T1000 (cell line): ENCODE data around the gene MDGA2.
A peak's percentile ranks its signal among the peaks of the same experiment; 100 is the strongest.

Experiments used
- DNase-seq: peaks from one replicate; lab custom pipeline; 2025; ENCODE audit warnings: mixed read lengths; lab: John Stamatoyannopoulos, UW

Gene MDGA2

DNA sequence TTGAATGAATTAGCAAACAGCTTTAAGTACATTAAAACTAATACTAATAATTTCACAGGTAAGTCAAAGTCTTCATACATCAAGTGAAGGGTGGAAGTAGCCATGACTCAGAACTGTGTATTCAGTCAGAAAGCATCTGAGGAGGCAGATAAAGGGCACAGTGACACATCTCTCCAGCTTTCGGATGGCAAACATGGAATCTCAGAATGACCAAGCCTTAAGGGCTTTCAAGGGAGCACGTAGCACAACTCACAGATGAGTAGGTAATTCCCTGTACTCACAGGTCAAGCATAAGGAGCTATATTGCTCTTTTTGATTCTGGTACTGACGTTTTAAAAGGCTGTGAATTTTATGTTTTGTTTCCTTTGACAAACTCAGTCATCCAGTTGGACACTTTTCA is 56.0 kb downstream of the MDGA2 start:
- peak; percentile 40 for DNase-seq

DNA sequence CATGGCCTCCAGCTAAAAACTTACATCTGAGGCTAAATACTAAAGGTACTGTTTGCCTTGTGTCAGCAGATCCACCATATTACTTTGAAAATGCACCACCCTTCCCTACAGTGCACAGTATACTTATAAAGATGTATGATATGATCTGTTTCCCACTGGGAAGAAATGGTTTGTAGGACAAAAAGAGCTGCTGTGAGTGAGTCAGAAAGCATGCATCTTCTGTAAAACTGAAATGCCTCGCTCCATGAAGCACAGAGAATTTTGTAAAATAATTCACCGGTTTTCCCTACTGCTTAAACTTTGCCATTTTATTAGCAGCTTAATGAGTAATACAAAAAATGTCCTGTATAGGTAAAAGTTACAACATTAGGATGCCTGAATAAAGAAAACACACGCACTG is 68.8 kb downstream of the MDGA2 start:
- peak; percentile 1 for DNase-seq

- no peak for DNase-seq
These were observed 78.5 kb downstream of the MDGA2 start for GRCh38 chr14:47596860-47597259.

GRCh38 chr14:47596232-47596631 is 79.2 kb downstream of the MDGA2 start:
- DNase-seq = no peak

- DNase-seq = no peak
These were observed 79.9 kb downstream of the MDGA2 start for GRCh38 chr14:47595552-47595951.

DNA sequence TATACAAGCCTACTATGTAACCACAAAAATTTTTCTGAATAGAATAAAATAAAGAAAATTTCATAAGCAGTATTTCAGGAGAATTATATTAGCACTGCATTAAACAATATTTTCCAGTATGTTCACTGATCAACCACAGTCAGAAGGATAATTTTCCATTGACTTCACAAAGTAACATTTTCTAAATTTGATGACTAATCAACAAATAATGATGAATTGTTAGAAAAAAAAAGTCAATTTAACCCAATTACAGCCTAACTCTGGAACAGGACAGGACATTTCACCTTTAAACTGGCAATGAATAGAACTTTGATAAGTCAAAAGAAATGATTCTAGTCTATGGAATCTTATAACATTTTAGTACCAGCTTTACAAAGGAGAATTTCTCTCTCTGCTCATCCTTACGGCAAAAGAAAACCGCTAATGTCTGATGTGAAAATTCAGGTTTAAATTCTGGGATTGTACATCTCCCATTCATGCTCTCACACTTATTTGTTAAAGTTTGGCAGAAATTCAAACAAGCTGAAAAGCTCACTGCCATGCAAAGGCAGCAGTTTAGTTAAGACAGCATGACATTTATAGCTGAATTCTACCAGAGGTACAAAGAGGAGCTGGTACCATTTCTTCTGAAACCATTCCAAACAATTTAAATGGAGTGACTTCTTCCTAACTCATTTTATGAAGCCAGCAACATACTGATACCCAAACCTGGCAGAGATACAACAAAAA is 84.5 kb downstream of the MDGA2 start:
- no peak for DNase-seq

DNA sequence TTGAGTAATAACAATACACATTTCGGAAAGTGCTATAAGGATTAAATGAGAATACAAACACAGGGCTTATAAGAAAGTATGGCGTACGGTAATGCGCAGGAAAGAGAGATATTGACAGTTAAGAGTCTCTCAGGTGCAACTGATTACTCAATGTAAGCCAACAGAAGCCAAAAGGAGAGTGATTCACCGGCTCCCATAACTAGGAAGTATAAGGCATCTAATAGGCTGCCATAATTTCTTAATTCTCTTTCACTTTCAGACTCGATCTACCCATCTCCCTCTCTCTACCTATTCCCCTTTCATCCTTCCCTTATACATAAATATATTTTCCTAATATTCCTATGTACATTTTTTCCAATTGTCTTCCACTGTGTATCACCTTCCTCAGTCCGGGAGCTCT is 90.0 kb downstream of the MDGA2 start:
- no peak for DNase-seq

DNA sequence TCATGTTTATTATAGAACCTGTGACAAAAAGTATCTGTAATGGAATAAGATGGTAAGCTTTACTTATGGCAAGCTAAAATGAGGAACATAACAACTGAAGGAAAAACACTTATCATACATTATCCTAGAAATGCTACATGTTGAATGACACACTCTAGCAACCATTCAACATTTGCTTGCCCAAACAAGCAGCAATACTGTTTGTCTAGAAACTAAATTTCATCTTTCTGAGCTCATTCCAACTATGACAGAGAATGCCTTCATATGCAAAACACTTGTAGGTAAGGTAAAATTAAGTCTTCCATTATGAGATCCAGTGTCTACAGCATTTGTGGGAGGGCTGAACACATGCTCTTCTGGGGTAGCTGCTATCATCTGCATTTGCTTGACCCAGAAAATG is 108.1 kb downstream of the MDGA2 start:
- DNase-seq = no peak

- DNase-seq = no peak
These were observed 117.5 kb downstream of the MDGA2 start for GRCh38 chr14:47557894-47558293.

GRCh38 chr14:47555333-47555732 is 120.1 kb downstream of the MDGA2 start:
- no peak for DNase-seq

DNA sequence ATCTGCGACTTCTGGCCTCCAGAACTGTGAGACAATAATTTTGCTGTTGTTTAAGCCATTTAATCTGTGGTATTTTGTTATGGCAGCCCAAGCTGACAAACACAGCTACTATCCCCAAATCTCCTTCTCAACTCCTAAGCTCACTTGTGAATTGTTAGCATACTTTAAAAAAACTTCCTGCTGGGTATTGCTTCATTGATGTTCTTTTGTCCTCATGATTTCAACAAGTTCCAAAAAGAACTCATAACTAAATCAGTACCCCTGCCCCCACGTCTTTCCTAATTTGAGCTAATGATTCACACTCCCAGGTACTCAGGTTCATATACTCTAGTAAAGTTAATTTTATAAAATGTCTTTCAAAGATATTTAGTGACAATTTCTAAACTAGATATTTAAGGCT is 125.5 kb downstream of the MDGA2 start:
- no peak for DNase-seq

- DNase-seq = no peak
These were observed 131.9 kb downstream of the MDGA2 start for GRCh38 chr14:47543459-47543858.

- no peak for DNase-seq
These were observed 133.7 kb downstream of the MDGA2 start for GRCh38 chr14:47541662-47542061.

DNA sequence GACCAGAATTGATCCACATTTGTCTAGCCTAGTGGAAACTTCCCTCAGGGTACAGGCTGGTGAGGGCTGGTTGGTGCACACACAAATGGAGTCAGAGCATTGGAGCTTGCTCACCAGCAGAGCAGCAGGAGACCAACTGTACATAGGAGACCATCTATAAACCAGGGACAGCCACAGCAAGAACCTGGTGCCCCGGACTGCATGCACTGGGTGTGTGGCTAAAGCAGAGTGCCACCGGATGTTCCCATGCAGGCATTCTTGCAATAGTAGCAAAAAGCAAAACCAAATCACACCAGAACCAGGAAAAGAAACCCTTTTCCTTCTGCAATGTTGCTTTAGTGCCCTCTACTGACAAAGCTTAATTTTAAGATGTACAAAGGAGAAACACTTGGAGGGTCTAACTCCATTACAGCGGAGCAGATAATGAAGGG is 136.4 kb downstream of the MDGA2 start:
- DNase-seq = no peak

GRCh38 chr14:47536341-47536740 is 139.1 kb downstream of the MDGA2 start:
- no peak for DNase-seq

GRCh38 chr14:47526591-47527244 is 148.7 kb downstream of the MDGA2 start:
- no peak for DNase-seq

DNA sequence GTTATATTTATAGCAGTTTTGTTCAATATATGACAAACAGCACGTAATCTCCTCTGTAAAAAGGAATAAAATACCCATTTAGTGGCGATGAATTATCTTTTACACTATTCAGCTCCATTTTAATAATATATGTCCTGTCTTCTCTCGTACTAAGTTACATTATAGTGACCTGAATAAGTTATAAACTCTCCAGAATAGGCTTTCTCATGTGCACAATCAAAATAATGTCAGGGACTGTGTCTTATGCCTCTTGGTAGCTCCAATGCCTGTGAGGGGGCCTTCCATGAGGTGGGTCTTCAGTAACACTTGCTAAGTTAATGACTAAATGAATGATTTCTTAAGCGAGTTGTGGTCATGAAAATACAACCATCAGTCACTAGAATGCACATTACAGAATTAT is 150.9 kb downstream of the MDGA2 start:
- no peak for DNase-seq

GRCh38 chr14:47520382-47520781 is 155.0 kb downstream of the MDGA2 start:
- no peak for DNase-seq

DNA sequence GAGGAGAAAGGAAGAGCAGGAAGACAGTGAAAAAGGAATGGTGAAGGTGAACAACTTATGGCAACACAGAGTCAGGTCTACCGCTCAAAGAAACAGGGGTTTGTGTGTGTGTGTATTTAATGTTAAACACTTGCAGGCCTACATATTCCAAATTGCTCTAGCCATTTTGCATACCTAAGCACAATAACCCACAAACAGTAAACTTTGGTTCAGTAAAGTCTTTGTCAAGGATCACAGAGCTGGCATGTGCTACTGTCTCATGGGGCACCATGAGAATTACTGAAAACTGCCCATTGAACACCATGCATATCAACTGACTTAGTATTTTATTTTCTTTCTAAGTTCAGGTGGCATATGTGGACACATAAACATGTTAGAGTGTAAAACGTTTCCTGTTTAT is 163.6 kb downstream of the MDGA2 start:
- no peak for DNase-seq

GRCh38 chr14:47509957-47510356 is 165.4 kb downstream of the MDGA2 start:
- no peak for DNase-seq

DNA sequence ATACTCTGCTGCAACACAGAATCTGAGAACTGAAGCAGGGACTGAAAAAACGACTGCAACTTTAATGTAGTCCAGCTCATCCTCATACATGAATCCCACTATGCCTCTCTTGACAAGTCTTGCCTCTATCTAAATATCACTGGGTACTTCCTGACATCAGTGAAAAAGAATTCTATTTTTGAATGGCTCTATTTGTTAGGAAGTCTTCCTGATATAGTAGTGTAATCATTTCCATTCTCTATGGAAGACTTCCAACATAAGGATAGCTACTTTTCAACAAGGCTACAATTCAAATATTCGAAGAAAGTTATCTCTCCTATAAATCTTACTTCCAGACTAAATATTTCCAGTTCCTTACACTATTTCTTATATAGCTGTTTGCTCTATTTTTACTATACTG is 167.5 kb downstream of the MDGA2 start:
- no peak for DNase-seq

DNA sequence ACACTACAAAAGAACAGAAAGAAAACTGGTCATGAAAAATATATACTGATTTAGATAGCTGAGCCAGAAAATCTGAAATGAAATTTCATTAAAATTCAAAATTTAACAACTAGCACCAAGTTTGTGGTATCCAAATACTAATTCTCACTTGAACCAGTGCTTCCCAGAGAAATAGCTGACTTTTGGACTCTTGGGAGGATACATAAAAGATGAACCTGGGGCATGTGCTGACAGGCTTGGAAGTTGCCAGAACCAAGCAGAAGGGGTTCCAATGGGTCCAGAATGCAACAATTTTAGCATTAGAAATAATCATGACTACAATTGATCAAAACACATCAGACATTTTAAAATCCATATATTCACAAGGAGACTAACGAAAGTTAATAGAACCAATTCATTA is 175.0 kb downstream of the MDGA2 start:
- DNase-seq = no peak

DNA sequence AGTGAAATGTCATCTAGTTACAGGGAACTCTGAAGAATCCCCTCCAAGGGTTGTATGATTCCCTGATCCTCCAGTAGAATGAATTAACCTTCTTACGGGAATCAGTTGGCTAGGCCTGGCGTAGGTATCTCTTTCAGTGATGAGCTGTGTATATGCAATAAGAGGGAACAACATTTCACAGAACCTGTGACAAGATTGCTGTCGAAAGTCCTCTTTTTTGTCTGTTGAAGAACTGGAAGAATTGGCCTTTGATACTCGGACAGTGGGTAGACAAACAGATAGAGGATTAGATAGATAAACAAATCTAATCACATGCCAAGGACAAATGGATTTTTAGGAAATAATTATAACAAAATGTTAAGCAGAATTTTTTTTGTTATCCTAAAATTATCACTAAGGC is 184.6 kb downstream of the MDGA2 start:
- DNase-seq = no peak

GRCh38 chr14:47490353-47490752 is 185.1 kb downstream of the MDGA2 start:
- DNase-seq = no peak
